LHCN-M2 (cell line): ENCODE measurements around the gene KIAA2012. TPM values are rescaled to one million over a fixed set of nuclear protein-coding genes. Genes with fewer than 3 reads are reported as not detected.

Experiments
- DNase-seq: peaks from one replicate; pipeline ENCODE4 v3.0.0-alpha.2; 2012; ENCODE audit warnings: low read depth
- total RNA-seq: library from RNA; depleted of rRNA; stranded (reverse); fragments of >200 nt; gene quantifications from 2 replicates; pipeline ENCODE4 v1.2.3, GENCODE V29; 2014

KIAA2012 gene
- total RNA-seq, 1 experiment from 2014 or later, result not detected

DNA sequence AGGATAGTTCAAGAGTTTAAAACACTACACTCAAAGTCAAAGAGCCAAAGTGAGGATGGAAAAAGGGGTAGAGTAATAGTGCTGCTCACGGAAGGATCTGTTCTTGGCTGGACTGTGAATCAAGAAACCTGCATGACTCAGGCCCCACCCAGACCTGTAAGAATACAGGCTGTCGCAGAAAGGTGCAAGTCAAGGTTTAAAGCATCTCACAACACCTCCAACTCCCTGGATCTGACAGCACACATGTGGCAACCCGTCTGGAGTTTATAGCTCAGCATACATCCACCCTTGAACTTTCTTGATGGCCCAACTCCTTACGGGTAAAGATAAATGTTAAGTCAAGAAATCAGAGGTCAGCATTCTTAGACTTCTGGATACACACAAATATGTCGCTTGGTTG is 6.3 kb downstream of the KIAA2012 start:
- DNase-seq, result no peak

DNA sequence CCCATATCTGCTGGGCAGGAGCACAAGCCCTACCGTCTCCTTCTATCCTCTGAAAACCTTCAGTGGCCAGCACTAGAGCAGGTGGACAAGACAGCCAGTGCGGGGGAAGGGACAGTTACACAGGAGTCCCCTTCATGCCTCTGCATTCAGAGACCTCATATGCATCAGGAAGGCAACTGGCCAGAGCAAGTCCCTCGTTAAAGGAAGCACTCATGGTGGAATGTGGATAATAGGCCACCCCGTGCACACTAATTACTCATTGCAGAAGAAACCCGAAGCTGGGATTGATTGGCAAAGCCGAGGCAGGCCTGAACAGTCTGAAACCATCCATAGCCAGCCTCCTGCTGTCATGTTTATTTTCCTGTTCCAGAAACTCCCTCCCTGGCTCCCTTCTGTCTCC is 11.2 kb downstream of the KIAA2012 start:
- no peak for DNase-seq

DNA sequence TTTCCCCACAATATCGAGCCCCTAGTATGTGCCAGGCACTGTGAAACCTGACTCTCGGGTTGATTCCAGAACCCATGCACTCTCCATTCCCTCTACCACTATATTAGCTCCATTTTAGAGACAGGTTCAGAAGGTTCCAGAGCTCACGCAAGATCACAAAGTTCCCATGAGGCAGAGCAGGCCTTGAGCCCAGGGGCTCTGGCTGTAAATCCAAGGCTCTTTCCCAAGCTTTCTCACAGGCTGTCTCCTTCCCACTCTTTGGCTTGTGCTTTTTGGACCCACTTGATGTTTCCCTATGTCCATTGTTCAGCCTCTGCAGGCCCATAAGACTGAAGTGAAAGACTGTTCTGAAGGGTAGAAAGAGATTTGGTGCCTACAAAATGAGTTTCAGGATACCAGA is 15.7 kb downstream of the KIAA2012 start:
- no peak for DNase-seq

GRCh38 chr2:202090530-202090929 is 17.5 kb downstream of the KIAA2012 start:
- no peak for DNase-seq

DNA sequence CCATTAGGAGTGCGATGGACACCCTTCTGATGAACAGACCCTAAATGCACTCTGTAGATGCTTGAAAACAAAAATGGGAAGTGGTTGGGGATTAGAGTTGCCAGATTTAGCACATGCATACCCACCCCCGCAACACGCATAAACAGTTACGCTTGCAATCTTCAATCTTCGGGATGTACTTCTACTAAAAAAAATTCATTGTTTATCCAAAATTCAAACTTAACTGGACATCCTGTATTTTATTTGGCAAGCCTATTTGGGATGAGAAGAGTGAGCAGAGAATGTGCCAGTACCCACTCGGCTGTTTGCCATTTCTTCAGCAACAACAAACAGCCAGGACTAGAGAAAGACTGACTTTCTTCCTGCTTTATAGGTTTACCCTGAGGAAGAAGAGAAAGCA is 18.4 kb downstream of the KIAA2012 start:
- DNase-seq, result no peak

- DNase-seq, result no peak
Observed at GRCh38 chr2:202094426-202094986, 21.5 kb downstream of the KIAA2012 start.

- DNase-seq, result no peak
Observed at GRCh38 chr2:202095235-202095634, 22.2 kb downstream of the KIAA2012 start.

DNA sequence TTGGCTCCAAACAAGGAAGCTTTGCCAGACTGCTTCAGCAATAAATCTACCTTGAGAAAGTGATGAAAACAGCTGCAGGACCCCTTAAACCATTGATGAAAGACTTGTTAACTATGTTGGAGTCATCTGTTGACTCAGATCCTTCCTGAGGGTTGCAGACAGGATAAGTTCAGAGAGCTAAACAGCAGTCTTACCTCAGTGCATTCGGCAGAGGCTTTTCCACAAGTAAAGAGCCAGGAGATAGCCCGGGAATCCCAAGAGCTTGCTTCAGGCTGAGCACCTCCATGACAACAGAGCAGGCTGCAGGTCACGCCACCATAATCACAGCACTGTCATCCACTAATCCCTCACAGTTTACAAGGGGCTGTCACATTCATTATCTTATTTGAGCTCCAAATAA is 23.7 kb downstream of the KIAA2012 start:
- peak; percentile 71 for DNase-seq

DNA sequence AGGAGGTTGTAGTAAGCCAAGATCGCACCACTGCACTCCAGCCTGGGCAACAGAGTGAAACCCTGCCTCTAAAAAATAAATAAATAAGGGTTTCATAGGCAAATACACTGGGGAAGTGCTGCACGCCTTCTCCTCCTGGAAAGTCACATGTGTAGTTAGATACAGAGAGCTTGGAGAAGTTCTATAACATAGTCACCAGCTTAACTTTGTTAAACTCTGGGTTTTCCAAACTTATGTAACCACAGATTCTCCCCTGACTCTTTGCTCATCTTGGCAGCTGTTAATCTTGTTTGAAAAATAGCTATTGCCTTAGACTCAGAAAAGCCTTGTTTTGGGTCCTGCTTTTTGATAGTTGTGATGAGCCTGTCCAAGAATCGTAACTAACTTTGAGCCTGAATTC is 25.2 kb downstream of the KIAA2012 start:
- no peak for DNase-seq

GRCh38 chr2:202099515-202099914 is 26.5 kb downstream of the KIAA2012 start:
- DNase-seq, result no peak

GRCh38 chr2:202100176-202100575 is 27.1 kb downstream of the KIAA2012 start:
- no peak for DNase-seq

DNA sequence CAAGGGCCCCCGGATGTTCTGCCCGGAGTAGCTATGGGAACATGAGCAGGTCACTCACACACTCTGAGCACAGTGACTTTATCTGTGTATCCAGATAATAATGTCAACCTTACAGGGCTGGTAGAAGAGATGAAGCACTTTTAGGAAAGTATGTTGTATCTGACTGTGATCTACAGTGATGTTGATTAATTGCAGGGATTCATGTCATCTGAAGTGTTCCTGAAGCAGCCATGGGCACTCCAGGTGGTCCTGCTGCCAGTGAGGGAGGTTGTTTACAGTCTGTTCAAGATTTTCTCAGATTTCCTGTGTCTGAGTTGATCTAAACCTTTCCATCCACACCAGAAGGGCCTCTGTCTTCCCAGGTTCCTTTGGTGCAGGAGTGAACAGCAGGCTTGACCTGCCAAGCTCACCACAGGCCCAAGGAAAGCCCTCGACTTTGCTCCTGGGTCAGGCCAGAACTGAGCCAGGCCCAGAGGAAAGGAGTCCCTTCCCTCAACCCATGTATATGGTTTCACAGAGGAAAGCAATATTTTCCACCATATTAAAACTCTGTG is 28.0 kb downstream of the KIAA2012 start:
- no peak for DNase-seq

DNA sequence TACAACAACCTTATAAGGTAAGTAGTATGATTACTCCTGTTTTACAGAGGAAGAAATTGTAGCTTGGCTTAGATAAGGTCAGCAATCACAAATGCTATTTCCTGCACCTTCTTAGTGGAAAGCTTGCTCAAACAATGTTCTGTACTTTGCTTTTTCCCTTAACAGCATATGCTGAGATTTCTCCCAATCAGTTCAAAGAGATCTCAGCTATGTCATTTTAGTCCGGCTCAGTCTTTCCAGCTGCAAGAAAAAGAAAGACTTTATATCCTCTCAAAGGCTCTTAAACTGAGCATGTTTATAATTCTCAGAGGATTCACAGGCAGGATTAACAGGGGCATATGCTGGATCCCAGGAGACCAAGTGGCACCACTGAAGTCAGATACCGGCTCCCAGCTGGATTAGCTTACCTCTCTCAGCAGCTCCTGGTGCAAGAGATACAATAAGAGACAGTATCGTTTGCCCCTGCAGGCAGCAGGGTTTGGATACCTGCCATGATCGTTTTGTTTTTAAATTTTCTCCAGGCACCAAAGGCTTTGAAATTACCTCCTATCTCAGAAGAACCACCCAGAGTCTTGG is 29.5 kb downstream of the KIAA2012 start:
- no peak for DNase-seq

DNA sequence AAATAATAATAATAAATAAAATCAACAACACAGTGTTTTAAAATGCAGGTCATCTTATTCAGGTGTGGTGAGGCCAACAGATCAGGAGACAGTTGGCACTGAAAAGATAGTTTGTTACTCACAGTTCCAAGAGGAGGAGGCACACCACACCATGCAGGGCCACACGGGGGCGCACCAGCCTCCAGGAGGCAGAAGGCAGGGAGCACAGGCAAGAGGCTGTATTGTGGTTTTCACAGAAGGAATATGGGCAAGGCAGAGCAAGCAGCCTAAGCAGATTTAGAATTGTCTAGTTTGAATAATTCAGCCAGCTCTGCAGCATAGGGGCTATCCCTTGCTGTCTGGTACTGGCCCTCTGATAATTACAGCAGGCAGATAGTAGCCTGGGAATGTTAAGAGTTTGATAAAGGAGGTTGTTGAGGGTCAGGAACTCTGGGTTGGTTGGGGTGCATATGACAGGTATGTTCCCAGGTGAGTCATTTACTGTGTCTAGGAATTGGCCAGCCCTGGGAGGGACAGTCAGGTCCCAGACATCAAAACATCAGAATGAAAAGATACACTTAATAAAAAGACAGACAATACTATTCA is 31.3 kb downstream of the KIAA2012 start:
- DNase-seq, result peak; percentile 59

DNA sequence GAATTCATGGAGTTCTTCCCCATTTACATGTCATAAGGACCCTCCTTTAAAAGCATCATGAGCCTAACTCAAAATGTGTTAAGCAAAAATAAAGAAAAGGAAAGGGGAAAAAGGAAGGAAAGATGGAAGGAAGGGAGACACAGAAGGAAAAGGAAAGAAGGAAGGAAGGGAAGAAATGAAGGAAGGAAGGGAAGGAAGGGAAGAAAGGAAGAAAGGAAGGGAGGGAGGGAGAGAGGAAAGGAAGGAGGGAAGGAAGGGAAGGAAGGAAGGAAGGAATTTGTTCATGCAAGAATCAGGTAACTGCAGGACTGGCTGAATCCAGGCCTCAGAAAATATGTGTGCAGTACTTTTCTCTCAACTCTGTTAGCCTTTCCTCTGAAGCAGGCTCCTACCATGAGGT is 32.0 kb downstream of the KIAA2012 start:
- no peak for DNase-seq

- no peak for DNase-seq
Observed at GRCh38 chr2:202108345-202108744, 35.3 kb downstream of the KIAA2012 start.

GRCh38 chr2:202109139-202109736 is 36.2 kb downstream of the KIAA2012 start:
- no peak for DNase-seq

GRCh38 chr2:202109737-202110184 is 36.7 kb downstream of the KIAA2012 start:
- peak; percentile 11 for DNase-seq

GRCh38 chr2:202110491-202110890 is 37.4 kb downstream of the KIAA2012 start:
- no peak for DNase-seq

- no peak for DNase-seq
Observed at GRCh38 chr2:202112041-202112440, 39.0 kb downstream of the KIAA2012 start.

- DNase-seq, result peak; percentile 26
Observed at GRCh38 chr2:202113571-202114142, 40.6 kb downstream of the KIAA2012 start.

DNA sequence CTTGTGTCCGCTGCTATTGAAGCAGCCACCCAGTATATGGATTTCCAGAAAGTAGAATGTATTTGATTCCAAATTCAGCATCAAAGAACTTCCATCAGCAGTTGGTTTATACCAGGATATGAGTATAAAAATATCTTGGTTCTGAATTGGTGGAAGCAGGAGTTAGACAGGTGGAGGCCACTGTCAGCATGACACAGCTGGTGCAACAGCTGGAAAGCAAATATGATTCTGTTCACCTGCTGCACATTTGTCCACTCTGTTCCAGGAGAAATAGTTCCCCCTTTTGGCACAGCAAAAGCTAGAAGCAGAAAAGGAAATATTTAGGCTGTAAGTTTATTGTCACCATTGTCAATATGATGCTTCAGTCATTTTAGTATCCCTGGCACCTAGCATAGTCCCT is 41.2 kb downstream of the KIAA2012 start:
- DNase-seq, result peak; percentile 50
